ACC112 (cell line): ENCODE data around the gene GDPD3.

Experiments used
- H2AFZ ChIP-seq: fragments of 200-600 bp; sonication (generic); one replicate; pipeline ENCODE4 v1.6.0; 2017; ENCODE audit warnings: antibody characterized with exemption, low read length; ENCODE audit not compliant: unreplicated experiment
- H3K27ac ChIP-seq: fragments of 200-600 bp; sonication (generic); 2 replicates; pipeline ENCODE4 v1.5.1; 2014; ENCODE audit warnings: low read depth, mild to moderate bottlenecking, antibody characterized with exemption, low read length, moderate library complexity
- H3K27me3 ChIP-seq: fragments of 200-600 bp; sonication (generic); 2 replicates; pipeline ENCODE4 v1.6.1; 2014; ENCODE audit warnings: mild to moderate bottlenecking, antibody characterized with exemption, low read length, moderate library complexity, mixed read lengths; ENCODE audit not compliant: insufficient read depth
- H3K36me3 ChIP-seq: fragments of 200-600 bp; sonication (generic); 2 replicates; pipeline ENCODE4 v1.6.1; 2016; ENCODE audit warnings: mild to moderate bottlenecking, antibody characterized with exemption, low read length, moderate library complexity, mixed read lengths; ENCODE audit not compliant: insufficient read depth
- H3K4me1 ChIP-seq: fragments of 200-600 bp; sonication (generic); one replicate; pipeline ENCODE4 v1.6.1; 2016; ENCODE audit warnings: low read length, mixed read lengths; ENCODE audit not compliant: insufficient read depth, unreplicated experiment, control insufficient read depth
- H3K4me3 ChIP-seq: fragments of 200-600 bp; sonication (generic); 2 replicates; pipeline ENCODE4 v1.5.1; 2014; ENCODE audit warnings: mild to moderate bottlenecking, low read depth, low read length
- H3K79me2 ChIP-seq: fragments of 200-600 bp; sonication (generic); one replicate; pipeline ENCODE4 v1.6.0; 2016; ENCODE audit warnings: low read length; ENCODE audit not compliant: control insufficient read depth, unreplicated experiment, insufficient read depth

The GDPD3 gene

GRCh38 chr16:30065102-30065942 lies 48.0 kb downstream of the GDPD3 start, which contains the start of gene ALDOA:
ALDOA (plus strand) TSS chr16:30065760; CDS start chr16:30066898, 1,138 bp downstream.
- peak within 1 kb of the TSS; percentile 10 for H2AFZ ChIP-seq
- H3K27me3 ChIP-seq = no peaks in the 10 kb centered on the region
- H3K4me1 ChIP-seq = peaks cover 36% of the 10 kb centered on the region
- H3K79me2 ChIP-seq = peaks cover 52% of the 10 kb centered on the region
- peak within 1 kb of the TSS; percentile 93 for H3K27ac ChIP-seq
- H3K36me3 ChIP-seq = peaks cover 37% of the 10 kb centered on the region; the same call in 1 of the 2 replicates
- H3K4me3 ChIP-seq = peak within 1 kb of the TSS; percentile 97

DNA sequence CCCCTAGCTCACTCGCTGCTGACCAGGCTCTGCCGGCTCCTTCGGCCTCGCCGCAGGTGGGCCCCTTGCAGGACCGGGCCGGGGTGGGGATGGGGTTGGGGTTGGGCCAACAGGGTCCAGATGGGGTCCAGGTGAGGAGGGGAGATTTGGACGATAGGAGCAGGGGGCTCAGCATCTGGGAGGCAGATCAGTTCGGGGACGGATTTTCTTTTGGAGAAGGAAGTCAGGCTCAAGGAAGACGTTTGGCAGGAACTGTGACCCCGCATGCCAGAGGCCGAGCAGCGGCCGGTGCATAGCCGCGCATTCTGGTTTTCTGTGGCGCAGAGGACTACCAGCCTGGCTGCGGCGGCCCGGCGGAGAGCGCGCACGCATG lies 48.6 kb downstream of the GDPD3 start:
- Histone ChIP-seq H3K36me3 (peaks cover 31% of the 10 kb centered on the region; the same call in 1 of the 2 replicates), H3K27ac (peak overlapping the region; percentile 93), H3K4me3 (peak overlapping the region; percentile 97), H3K4me1 (peaks cover 31% of the 10 kb centered on the region), H3K79me2 (peaks cover 46% of the 10 kb centered on the region), H2AFZ (peak overlapping the region; percentile 10), H3K27me3 (no peaks in the 10 kb centered on the region)

DNA sequence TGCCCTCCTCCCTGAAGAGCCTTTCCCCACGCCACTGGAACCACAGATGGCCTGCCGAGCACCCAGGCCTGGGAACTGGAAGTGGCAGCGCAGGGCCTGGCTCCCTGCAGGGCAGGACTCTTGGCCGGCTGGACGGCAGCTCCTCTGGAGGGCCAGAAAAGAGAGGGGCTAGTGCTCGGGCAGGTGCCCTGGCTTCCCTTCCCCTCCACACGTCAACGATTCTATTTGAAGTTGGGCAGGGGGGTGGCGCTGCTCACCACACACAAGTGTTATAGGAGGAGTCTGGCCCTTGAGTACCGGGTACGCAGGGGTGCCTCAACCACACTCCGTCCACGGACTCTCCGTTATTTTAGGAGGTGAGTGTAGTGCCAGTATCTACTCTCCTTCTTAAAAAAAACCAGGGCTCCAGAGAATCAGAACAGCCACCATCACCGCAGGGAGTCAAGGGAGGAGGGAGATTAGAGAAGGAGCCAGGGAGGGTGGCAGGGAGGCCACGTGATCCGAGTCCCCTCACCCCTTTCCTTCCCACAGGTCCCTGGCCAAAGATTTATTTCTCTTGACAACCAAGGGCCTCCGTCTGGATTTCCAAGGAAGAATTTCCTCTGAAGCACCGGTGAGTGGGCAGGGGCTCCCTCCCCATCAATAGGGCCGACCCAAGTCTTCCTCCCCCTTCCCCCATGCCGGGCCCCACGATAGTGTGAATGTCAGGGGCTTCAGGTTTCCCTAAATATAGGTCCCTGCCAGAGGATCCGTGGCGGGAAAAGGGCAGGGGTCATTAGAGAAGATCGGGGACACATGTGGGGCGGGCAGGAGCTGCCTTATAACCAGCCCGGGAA lies 49.2 kb downstream of the GDPD3 start:
- Histone ChIP-seq H3K4me1 (peaks cover 25% of the 10 kb centered on the region), H2AFZ (peak overlapping the region; percentile 10), H3K36me3 (peaks cover 25% of the 10 kb centered on the region; the same call in 1 of the 2 replicates), H3K27me3 (no peaks in the 10 kb centered on the region), H3K27ac (peak overlapping the region; percentile 93), H3K79me2 (peaks cover 40% of the 10 kb centered on the region), H3K4me3 (peak overlapping the region; percentile 97)

GRCh38 chr16:30063278-30063892 lies 50.0 kb downstream of the GDPD3 start:
- Histone ChIP-seq H3K4me3 (peak overlapping the region; percentile 97), H2AFZ (no peak overlapping the region), H3K27me3 (no peaks in the 10 kb centered on the region), H3K27ac (peak overlapping the region; percentile 93), H3K79me2 (peaks cover 33% of the 10 kb centered on the region), H3K4me1 (peaks cover 18% of the 10 kb centered on the region), H3K36me3 (peaks cover 19% of the 10 kb centered on the region; the same call in 1 of the 2 replicates)

GRCh38 chr16:30060836-30061554 lies 52.3 kb downstream of the GDPD3 start:
- peaks cover under 1% of the 10 kb centered on the region; the same call in 1 of the 2 replicates for H3K36me3 ChIP-seq

DNA sequence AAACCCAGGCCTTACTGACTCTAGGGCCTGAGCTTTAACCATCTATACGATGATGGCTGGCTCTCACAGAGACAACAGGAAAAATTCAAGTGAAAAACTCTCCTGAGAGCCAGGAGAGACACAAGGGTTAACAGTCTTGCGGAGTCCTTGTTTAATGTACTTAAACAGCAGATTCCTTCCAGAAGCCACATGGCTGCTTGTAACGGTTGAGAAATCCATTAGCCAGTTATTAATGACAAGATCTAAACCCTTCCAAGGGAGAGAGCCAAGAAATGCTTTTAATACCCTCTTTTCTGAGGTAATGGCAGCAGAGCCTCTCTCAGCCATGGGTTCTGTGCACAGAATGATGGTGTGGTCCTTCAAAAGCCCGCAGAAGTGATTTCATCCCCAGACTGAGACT lies 53.0 kb downstream of the GDPD3 start:
- no peaks in the 10 kb centered on the region for H3K27me3 ChIP-seq
- H2AFZ ChIP-seq = no peak overlapping the region
- H3K27ac ChIP-seq = no peak overlapping the region
- peaks cover 11% of the 10 kb centered on the region for H3K4me1 ChIP-seq
- no peaks in the 10 kb centered on the region for H3K36me3 ChIP-seq
- H3K4me3 ChIP-seq = no peak overlapping the region
- H3K79me2 ChIP-seq = peaks cover 7% of the 10 kb centered on the region

More at GRCh38 chr16:30060836-30061554, 52.3 kb downstream of the GDPD3 start:
- peaks cover 11% of the 10 kb centered on the region for H3K79me2 ChIP-seq
- no peak overlapping the region for H3K4me3 ChIP-seq
- H2AFZ ChIP-seq = no peak overlapping the region
- H3K27ac ChIP-seq = no peak overlapping the region
- H3K4me1 ChIP-seq = peaks cover 11% of the 10 kb centered on the region
- no peaks in the 10 kb centered on the region for H3K27me3 ChIP-seq

DNA sequence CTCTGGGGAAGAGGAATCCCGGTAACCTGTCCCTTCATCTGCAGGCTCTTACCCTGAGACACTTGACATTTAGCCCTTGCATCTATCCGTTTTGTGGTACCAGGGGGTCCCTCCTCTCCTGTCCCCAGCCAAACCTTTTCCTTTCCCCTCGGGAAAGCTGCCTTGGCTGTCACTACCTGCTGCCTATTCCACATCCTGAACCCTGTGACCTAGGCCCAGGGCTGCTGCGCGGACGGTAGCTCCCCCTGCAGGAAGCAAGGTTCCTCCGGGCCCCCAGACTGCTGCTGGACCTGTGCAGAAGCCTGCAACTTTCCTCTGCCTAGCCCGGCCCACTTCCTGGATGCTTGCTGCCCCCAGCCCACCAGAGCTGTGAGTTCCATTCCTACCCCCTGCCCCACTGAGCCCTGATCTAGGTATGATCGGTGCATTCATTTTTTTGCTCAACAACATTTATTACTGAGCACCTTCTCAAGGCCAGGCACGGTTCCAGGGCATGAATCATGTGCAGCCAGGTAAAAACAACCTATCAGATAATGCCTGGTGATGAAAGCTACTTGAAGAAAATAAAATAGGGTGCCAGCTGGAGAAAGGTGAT lies 58.3 kb downstream of the GDPD3 start:
- Histone ChIP-seq H3K79me2 (peaks cover 21% of the 10 kb centered on the region), H3K27ac (no peak overlapping the region)

More for the DNA sequence above, 58.3 kb downstream of the GDPD3 start:
- H3K4me3 ChIP-seq = peak overlapping the region; percentile 53; the same call in 1 of the 2 replicates
- no peak overlapping the region for H2AFZ ChIP-seq
- H3K36me3 ChIP-seq = no peaks in the 10 kb centered on the region
- H3K4me1 ChIP-seq = peaks cover 16% of the 10 kb centered on the region
- H3K27me3 ChIP-seq = no peaks in the 10 kb centered on the region
